Right forelimb (tissue), 1 donor: ENCODE measurements around the gene DEFB124.

Experiments used
- DNase-seq: peaks from one replicate; pipeline ENCODE4 v3.0.0-alpha.2; 2018

Gene DEFB124

DNA sequence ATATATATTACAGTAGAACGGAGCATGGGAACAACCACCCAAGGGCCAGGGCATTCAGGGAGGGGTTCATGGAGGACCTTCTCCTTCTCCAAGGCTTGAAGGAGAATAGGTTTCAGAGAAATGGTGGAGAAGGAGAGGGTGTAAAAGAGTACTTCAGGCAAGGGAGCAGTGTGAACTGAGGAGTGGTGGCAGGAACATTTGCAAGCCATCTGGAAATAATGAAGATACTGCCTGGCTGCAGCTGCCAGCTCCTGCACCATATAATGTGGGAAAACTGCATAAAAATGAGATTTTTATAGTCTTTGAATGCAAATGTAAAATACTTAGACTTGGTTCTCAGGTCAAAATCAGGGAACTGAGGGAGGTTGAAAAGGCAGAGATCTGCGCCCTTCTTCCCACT is 59.3 kb downstream of the DEFB124 start:
- DNase-seq = no peak
